GM21619 (cell line): ENCODE results near the gene PLEKHJ1.
"Not testable (repeated sequence)": the region's sequence is repeated elsewhere in the genome, so short reads cannot be mapped to it uniquely, and the experiment has no call there.

ENCODE experiments used
- ATAC-seq: cut with Tn5 transposase; IDR thresholded peaks from one replicate; pipeline ENCODE4 v1.9.1; 2021; ENCODE audit not compliant: unreplicated experiment

The PLEKHJ1 gene, protein sequence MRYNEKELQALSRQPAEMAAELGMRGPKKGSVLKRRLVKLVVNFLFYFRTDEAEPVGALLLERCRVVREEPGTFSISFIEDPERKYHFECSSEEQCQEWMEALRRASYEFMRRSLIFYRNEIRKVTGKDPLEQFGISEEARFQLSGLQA

GRCh38 chr19:2236314-2237050 lies at the start of gene PLEKHJ1, which contains the start of gene SF3A2:
PLEKHJ1 (minus strand) TSS chr19:2236329; CDS start chr19:2236248, 81 bp downstream.
SF3A2 (plus strand) TSS chr19:2236824; CDS start chr19:2243419, 6,595 bp downstream.
- ATAC-seq: peak; percentile 61

- ATAC-seq: no peak
Observed at GRCh38 chr19:2283835-2284507, 47.8 kb upstream of the PLEKHJ1 start.

- ATAC-seq: no peak
Observed at GRCh38 chr19:2282862-2283237, 46.7 kb upstream of the PLEKHJ1 start.

DNA sequence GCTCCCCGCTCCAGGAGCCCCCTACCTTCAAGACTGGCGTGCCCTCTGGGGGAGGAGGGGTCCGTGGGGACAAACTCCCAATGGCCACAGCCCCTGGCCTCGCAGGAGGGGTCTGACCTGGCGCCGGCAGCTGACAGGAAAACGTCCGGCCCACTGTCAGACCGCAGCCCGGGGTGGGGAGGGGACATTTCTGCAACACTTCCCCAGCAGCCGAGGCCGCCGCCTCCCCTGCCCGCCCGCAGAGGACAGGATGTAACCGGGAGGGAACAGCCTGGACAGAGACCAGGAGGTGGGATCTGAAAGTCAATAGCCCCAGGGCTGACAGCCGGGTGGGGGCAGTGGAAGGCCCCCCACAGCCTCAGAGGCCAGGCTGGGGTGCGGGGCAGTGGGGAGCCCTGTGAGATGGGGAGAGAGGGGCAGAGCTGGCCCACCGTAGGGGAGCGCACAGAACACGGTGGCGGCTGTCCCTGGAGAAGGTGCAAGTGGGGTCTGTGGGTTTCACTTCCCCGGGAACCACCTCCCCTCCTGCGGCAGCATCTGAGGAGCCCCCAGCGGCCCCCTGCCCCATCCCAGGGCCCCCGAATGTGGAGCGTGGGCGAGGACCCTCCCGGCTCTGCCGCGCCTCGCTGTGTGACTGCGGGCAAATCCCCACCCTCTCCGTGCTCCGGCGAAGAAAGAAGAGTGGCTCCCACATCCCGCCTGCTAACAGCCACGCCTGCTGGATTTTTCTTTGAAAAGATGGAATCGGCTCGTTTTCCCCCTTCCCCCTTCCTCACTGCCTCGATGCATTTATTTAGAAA lies 46.1 kb upstream of the PLEKHJ1 start, which contains the start of gene PEAK3:
Gene PEAK3 (minus strand): TSS at position 114 of the 800 bp plus-strand sequence. CDS start 1,244 bp downstream, outside the sequence.
- no peak for ATAC-seq

DNA sequence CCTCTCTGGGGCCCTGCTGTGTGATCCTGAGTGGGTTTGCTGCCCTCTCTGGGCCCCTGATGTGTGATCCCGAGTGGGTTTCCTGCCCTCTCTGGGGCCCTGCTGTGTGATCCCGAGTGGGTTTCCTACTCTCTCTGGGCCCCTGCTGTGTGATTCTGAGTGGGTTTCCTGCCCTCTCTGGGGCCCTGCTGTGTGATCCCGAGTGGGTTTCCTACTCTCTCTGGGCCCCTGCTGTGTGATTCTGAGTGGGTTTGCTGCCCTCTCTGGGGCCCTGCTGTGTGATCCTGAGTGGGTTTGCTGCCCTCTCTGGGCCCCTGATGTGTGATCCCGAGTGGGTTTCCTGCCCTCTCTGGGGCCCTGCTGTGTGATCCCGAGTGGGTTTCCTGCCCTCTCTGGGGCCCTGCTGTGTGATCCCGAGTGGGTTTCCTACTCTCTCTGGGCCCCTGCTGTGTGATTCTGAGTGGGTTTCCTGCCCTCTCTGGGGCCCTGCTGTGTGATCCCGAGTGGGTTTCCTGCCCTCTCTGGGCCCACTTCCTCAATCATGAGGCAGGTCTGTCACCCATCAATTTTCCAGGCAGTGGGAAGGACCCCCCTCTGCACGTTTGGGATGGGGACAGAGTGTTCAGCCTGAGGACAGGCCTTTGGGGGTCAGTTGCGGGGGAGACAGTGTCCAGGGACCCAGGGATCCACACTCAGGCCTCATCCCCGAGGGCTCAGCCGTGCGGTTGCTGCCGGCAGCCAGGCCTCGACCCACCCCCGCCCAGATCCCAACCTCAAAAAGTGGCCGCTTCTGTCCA lies 45.3 kb upstream of the PLEKHJ1 start:
- ATAC-seq: not testable (repeated sequence)

GRCh38 chr19:2280633-2281264 lies 44.6 kb upstream of the PLEKHJ1 start:
- no peak for ATAC-seq

DNA sequence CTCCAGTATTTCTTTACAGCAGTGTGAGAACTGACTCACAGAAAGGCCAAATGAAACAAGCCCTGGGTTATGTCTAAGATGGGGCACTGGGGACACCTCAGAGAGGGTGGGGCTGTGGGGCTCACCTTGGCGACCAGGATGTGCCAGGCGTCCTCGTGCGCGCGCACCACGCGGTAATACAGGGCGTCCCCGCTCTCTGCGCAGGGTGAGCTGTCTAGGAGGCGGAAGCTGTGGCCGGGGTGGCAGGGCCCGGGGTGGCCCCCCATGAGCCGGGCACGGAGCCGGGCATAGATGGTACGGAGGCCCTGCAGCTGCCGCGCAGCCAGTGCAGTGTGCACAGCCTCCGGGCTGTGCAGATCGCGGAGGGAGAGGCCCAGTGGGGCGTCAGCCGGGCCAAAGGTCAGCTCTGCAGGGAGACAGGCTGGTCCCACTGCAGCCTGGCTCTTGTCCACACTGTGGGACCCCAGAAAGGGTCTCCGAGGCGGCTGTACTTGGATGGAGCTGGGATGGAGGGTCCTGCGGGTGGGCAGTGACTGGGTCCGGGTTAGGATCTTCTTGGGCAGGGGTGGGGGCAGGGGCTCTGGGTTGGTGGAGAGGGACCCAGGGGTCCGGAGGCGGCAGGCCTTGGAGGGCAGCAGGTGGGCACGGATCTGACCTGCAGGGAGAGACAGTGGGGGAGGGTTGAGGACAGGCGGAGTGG lies 42.5 kb upstream of the PLEKHJ1 start:
- ATAC-seq: no peak

DNA sequence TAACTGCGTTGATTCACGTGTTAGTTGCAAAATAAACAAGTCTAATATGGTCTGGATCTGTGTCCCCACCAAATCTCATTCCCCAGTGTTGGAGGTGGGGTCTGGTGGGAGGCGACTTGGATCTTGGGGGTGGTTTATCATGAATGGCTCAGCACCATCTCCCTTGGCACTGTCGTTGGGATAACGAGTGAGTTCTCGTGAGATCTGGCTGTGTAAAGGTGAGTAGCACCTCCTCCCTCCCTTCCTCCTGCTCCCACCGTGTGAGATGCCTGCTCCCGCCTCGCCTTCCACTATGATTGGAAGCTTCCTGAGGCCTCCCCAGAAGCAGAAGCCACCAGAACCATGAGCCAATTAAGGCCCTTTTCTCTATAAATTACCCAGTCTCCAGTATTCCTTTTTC lies 41.0 kb upstream of the PLEKHJ1 start:
- no peak for ATAC-seq

DNA sequence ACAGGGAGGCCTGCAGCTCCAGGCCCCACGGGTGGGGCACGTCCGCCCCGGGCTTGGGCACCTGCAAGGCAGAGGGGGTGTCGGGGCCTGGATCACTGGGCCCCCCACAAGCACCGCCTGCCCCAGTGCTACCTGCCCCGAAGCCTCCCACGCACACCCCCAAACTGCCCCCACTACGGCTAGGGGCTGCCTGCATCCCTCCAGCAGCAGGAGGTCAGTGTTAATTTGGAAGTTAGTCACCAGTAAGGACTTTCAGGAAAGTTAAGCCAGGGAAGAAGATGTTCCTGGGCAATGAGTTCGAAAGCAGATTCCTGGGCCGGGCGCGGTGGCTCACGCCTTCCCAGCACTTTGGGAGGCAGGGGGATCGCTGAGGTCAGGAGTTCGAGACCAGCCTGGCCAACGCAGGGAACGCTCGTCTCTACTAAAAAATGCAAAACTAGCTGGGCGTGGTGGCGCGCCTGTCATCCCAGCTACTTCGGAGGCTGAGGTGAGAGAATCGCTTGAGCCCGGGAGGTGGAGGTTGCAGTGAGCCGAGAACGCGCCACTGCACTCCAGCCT lies 40.4 kb upstream of the PLEKHJ1 start:
- ATAC-seq: no peak

- no peak for ATAC-seq
Observed at GRCh38 chr19:2275588-2276428, 39.7 kb upstream of the PLEKHJ1 start.

DNA sequence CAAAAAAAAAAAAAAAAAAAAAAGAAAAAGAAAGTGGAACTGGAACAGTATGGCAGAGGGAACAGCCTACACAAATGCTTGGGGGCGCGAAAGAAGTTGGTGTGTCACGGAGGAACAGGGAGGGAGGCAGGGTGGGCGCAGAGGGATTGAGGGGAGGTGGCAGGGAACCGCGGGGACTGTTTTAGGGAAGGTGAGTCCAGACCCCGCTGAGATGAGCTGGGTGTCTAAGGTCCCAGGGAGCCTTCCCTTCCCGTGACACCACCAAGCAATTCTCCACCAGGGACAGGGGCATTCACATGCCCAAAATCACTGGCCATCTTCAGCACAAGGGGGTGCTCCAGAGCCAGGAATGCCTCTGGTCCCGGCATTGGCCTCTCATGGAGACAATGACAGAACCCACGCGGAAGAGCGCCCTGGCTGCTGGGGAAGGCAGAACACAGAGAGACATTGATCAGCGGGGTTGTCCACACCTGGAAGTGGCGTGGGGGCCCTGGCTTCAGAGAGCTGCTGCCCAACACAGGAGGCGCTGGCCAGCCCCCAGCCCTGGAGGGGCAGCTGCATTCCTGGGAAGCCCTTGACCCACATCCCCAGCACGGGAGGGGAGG lies 38.9 kb upstream of the PLEKHJ1 start:
- no peak for ATAC-seq

- no peak for ATAC-seq
Observed at GRCh38 chr19:2274185-2274711, 38.1 kb upstream of the PLEKHJ1 start.

DNA sequence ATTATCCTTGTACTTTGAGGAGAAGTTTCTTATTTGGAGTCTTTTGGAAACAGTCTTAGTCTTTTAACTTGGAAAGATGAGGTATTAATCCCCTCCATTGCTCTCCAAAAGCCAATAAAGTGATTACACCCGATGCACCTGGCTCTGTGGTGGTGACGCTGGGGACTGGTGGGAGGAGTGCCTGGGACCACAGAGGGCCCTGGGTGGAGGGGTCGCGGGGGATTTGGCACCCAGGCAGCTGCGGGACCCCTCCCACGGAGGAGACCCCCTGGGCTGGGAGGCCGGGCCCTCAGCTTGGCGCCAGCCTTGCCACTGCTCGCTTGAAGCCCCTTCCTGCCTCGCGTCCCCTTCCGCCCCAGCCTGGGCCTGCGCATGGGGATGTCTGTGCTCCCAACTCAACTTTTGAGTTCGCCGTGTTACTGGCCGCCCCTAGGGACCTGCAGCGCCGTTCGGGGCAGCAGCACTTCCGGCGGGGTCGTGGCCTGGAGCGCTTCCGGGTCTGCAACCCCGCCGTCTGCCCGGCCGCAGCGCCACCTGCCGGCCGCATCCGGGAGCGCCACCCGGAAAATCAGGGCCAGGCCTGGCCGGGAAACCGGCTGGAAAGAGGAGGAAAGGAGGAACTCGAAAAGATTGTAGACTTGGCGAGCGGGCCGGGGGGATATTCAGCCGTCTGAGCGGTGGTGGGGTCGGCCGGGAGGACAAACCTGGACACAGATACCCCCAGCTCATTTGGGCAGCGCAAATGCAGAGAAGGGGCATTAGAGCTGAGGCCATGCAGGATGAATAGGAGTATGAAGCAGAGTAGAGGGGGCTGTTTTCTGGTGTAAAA lies 37.4 kb upstream of the PLEKHJ1 start:
- ATAC-seq: peak; percentile 30

DNA sequence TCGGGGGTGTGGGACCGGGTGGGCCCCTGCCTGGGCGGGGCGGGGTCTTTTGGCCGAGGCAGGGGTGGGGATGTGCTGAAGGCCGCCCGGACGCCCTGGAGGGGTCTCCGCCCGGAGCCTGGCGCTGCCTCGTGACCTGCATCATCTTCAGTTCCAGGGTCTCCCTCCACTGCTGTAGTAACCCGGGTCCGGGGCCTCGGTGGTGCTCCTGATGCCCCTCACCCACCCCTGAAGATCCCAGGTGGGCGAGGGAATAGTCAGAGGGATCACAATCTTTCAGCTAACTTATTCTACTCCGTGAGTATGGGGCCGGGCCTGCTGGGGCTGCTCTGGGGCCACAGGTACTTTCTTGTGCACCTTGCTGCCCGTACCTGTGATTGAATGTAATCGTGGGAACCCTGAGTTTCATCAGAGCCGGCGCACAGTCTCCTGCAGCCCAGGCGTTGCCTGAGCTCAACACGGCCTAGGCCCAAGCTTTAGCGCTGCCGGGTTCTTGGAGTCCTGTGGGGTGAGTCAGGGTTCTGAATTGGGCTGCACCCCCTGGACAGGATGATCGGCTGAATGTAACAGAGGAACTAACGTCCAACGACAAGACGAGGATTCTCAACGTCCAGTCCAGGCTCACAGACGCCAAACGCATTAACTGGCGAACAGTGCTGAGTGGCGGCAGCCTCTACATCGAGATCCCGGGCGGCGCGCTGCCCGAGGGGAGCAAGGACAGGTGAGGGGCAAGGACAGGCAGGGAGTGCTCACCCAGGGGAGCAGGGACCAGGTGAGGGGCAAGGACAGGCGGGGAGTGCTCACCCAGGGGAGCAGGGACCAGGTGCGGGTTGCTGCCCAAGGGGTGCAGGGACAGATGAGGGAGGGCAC lies 35.3 kb upstream of the PLEKHJ1 start:
- no peak for ATAC-seq

- ATAC-seq: no peak
Observed at GRCh38 chr19:2270423-2271233, 34.5 kb upstream of the PLEKHJ1 start.
